ENCODE results near the gene SYCP2.

SYCP2 gene

GRCh38 chr20:59944726-59945125 lies 11.3 kb upstream of the SYCP2 start:
- no peak for DNase-seq

GRCh38 chr20:59942245-59942644 lies 8.8 kb upstream of the SYCP2 start:
- no peak for DNase-seq

GRCh38 chr20:59940956-59941294 lies 7.5 kb upstream of the SYCP2 start:
- no peak for DNase-seq

GRCh38 chr20:59940129-59940955 lies 6.9 kb upstream of the SYCP2 start, which contains the start of the genes FAM217B and PPP1R3D:
Gene FAM217B (plus strand): TSS chr20:59940389. CDS start chr20:59943944, 3,555 bp downstream.
Gene PPP1R3D (minus strand): TSS chr20:59940305. CDS start chr20:59939931, 374 bp downstream.
- DNase-seq: peak; percentile 89

- DNase-seq: no peak
Measured at GRCh38 chr20:59939879-59940128, 6.4 kb upstream of the SYCP2 start.

- no peak for DNase-seq
Measured at GRCh38 chr20:59939052-59939878, 5.8 kb upstream of the SYCP2 start.

- no peak for DNase-seq
Measured at GRCh38 chr20:59938696-59939051, 5.2 kb upstream of the SYCP2 start.

GRCh38 chr20:59938221-59938620 lies 4.8 kb upstream of the SYCP2 start:
- no peak for DNase-seq

GRCh38 chr20:59937150-59937549 lies 3.7 kb upstream of the SYCP2 start:
- no peak for DNase-seq

- DNase-seq: no peak
Measured at GRCh38 chr20:59936409-59936808, 3.0 kb upstream of the SYCP2 start.

- no peak for DNase-seq
Measured at GRCh38 chr20:59935457-59936185, 2.2 kb upstream of the SYCP2 start.

- DNase-seq: peak; percentile 79
Measured at GRCh38 chr20:59933849-59934585, 580 bp upstream of the SYCP2 start.

- no peak for DNase-seq
Measured at GRCh38 chr20:59932616-59933295, 681 bp downstream of the SYCP2 start.

- no peak for DNase-seq
Measured at GRCh38 chr20:59931511-59932312, 1.7 kb downstream of the SYCP2 start.

GRCh38 chr20:59925899-59926298 lies 7.5 kb downstream of the SYCP2 start:
- no peak for DNase-seq

- no peak for DNase-seq
Measured at GRCh38 chr20:59925359-59925758, 8.1 kb downstream of the SYCP2 start.

- DNase-seq: no peak
Measured at GRCh38 chr20:59923514-59923913, 9.9 kb downstream of the SYCP2 start.

GRCh38 chr20:59920944-59921343 lies 12.5 kb downstream of the SYCP2 start:
- DNase-seq: no peak

GRCh38 chr20:59912609-59913008 lies 20.8 kb downstream of the SYCP2 start:
- DNase-seq: no peak

- DNase-seq: no peak
Measured at GRCh38 chr20:59911041-59911440, 22.4 kb downstream of the SYCP2 start.

- DNase-seq: no peak
Measured at GRCh38 chr20:59908855-59909254, 24.6 kb downstream of the SYCP2 start.

GRCh38 chr20:59903621-59904020 lies 29.8 kb downstream of the SYCP2 start:
- DNase-seq: no peak

Measured in stimulated activated CD4-positive, alpha-beta T cell treated with anti-CD3 and anti-CD28 coated beads, Interleukin-12 subunit alpha, Interleukin-12 subunit beta, amount 100 ng/mL, for 4 hours (primary cell).